ENCODE measurements around the gene NR1H3. TPM values are rescaled to one million over a fixed set of nuclear protein-coding genes. Genes with fewer than 3 reads are reported as not detected.
A peak's percentile ranks its signal among the peaks of the same experiment; 100 is the strongest.

Gene NR1H3
- total RNA-seq, 1 donor from 2014 or later, result 18.5 TPM

DNA sequence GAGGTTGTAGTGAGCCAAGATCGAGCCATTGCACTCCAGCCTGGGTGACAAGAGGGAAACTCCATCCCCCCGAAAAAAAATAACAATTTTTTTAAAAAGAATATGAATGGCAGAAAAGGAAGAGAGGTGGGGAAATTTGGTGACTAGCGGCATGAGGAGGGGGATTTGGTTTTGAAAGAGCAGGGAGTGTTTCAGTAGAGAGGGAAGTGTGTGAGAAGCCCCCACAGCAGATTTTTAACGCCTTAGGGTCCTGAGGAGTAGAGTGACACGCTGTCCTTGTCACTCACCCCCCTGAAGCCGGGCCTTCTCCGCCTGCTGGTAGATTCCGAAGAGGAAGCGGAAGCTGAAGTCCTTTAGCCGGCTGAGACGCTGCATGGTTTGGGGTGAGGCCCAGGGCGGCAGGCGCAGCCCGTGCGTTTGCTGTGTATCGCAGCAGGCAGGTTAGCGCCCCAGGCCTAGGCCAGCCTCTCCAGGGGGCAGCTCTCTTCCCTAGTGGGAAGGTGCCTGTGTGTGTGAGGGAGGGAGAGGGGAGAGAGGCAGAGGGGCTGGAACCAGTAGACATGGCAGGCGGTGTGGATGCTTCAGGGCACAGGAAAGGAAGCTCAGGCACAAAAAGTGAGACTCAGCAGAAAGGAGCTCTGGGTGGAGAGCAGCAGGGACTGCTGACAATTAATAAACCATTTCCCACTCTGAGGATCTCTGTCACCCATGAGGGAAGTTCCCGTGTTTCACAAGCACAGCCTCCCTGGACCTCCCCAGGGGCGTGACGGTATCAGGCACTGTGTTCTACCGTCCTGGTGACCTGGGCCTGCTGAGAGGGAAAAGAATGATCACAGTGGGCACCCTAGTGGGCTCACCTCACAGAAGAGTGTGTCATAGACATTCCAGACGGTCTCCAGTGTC, 13.1 kb upstream of the NR1H3 start:
- peak; percentile 41 for DNase-seq (ENCODE audit: low spot score)

- no peak for DNase-seq (ENCODE audit: low spot score)
These were observed 12.0 kb upstream of the NR1H3 start for GRCh38 chr11:47245611-47246357.

- no peak for DNase-seq (ENCODE audit: low spot score)
These were observed 10.3 kb upstream of the NR1H3 start for GRCh38 chr11:47247502-47247901.

- no peak for DNase-seq (ENCODE audit: low spot score)
These were observed 9.5 kb upstream of the NR1H3 start for GRCh38 chr11:47248304-47248663.

DNA sequence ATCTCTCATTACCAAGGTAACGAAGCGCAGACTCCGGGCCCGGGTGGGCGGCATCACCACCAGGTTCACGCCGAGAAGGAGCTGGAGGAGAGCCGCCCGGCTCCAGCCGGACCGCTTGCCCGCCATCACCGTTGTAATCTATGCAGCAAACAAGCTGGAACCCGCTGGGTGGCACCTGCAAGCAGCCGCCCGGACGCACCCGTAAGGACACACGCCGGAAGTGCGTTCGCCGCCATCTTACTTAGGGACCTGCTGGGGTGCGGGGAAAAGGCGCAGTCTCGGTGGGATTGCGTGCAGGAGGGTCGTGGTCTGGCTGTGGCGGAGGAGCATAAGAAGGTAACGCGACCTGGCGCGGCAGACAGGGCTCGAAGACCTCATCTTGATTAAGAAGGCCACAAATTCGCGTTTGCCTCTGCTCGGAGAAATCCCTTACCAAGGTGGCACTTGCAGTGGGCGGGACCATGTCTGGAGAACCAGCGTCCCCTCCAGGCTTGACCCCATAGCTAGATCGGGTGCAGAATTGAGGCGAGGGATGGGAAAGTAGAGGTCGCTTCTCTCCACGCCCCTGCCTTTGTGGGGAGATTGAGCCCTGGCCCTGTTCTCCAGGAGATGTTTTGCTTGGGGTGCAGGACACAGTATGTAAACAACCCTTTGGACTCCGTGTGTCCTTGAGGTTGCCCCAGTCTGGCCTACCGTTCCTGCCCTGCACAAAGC, 9.0 kb upstream of the NR1H3 start, which contains the start of gene ACP2:
TSS of gene ACP2 (minus strand) at position 151 of the 714 bp plus-strand sequence. CDS start at position 126, 25 bp downstream.
- DNase-seq (ENCODE audit: low spot score), result peak; percentile 92

DNA sequence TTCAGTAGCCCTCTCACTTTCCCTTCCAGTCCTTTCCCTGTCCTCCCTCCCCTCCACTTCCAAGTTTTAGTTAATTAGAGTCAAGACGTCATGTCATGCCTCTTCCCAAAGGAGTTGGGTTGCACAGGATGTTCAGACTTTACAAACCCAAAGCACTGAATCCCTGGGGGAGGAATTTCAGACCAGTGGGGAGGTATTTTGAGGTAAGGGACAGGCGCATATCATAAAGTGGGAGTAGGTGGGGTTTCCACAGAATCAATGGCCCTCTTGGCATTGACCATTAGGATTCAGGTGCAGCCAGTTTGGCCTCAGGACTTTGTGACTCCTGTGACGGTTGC, 8.4 kb upstream of the NR1H3 start:
- DNase-seq (ENCODE audit: low spot score), result no peak

DNA sequence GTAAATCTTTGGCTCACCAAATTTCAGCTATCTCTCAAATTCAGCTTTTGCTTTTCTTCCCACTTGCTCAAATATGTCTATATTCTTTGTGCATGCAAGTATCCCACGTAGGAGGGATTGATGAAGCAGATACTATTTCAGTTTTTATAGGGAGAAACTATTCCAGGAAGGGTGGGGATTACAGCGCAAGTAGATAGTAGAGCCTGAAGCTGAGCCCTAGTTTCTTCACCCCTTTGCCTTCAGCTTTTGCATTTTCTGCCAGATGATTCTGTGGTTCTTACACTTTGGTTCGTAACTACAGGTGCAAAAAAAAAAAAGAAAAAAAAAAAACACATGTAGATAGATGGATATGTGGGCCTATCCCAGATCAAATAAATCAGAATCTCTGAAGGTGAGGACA, 6.0 kb upstream of the NR1H3 start:
- DNase-seq (ENCODE audit: low spot score), result no peak

DNA sequence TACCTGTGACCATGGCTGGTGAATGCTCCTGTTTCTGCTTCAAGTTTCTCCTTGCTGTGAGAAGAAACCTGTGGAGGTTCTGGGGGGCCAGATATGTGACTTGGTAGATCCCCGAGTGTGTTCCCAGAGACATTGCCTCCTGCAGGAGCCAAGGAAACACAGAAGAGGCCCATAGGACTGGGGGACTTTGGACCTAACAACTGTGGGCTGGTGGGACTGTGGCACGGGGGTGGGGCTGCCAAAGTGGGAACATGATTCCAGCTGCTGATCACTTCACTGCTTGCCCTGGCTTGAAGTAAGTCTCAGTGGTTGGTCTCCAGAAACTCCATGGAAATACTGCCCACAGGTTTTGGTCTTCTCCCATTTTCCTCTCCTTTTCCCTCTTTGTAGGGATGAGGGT, 4.1 kb upstream of the NR1H3 start:
- DNase-seq (ENCODE audit: low spot score), result no peak

DNA sequence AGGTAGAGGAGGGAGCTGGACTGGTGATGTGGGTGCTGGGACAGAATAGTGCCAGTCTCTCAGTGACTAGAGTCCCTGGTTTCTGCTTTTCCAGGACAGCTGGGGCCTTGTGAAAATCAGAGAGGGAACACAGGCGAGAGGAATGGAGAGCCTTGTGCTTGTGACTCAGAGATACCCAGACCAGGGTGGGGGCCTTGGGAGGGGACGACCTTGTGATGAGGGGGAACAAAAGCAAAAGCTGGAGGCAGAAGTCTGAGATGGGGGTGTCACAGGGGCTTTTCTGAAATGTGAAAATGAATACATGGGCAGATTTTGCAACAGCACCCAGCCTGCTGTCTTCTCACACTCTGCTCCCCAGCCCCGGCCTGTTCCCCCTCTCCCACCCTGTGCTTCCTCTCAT, 3.4 kb upstream of the NR1H3 start:
- peak; percentile 38 for DNase-seq (ENCODE audit: low spot score)

GRCh38 chr11:47256374-47256773, 1.4 kb upstream of the NR1H3 start:
- no peak for DNase-seq (ENCODE audit: low spot score)

DNA sequence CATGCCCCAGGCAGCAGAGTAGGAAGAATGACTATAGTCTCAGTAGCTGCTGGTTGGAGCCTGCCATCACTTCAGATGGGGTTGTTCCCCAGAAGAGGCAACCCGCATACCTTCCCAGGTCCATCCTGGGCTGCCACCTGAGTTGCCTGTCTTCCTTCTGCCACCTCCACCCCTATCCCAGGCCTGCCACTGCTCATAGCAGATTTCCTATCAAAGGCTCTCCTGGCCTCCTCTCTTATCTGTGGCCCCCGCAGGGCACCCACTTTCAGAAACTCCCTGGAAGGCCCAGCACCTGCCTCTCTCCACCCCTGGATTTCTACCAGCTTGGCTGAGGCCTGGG, 649 bp upstream of the NR1H3 start:
- DNase-seq (ENCODE audit: low spot score), result no peak

DNA sequence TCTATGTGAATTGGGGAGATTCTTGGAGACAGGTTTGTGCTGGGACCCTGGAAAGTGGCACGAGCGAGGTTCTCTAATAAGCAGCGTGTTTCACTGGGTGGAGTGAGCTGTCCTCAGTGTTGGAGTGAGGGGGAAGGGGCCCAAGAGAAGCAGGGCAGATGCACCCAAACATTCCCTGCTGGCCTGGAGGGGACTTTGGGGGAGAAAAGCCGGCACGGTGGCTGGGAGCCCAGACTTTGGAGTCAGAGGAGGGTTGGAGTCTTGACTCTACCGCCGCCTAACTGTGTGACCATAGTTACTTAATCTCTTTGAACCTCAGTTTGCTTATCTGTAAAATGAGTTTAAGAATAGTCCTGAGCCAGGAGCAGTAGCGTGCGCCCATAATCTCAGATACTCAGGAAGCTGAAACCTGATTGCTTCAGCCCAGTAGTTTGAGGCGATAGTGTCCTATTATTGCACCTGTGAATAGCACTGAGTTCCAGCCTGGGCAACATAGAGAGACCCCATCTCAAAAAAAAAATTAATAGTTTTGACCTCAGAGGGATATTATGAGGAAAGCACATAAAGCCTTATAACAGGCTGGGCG, 614 bp downstream of the NR1H3 start:
- no peak for DNase-seq (ENCODE audit: low spot score)

DNA sequence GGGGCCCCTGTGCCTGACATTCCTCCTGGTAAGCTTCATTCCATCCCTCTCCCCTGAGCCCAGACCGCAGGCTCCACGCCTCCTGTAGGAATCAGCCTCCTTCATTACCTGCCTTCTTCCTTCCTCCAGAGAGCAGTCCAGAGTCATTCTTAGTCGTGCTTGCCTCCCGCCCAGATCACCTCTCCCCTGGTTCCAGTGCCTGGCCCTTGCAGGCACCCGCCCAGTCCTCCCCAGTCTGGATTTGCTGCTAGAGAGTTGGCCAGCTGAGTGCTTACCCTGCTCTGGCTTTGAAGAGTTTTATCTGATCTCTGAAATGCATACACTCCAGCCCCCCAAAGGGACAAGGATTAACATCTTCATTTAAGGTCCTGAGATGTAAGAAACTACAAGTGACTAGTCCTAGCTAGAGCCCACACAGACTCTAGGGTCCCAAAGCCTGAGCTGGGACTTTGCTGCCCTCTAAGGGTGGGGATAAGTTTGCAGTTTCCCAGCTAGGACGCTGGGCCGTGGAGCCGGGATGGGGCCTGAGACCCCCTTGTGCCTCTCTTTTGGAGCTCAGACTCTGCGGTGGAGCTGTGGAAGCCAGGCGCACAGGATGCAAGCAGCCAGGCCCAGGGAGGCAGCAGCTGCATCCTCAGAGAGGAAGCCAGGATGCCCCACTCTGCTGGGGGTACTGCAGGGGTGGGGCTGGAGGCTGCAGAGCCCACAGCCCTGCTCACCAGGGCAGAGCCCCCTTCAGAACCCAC, 1.6 kb downstream of the NR1H3 start:
- DNase-seq (ENCODE audit: low spot score), result peak; percentile 32

GRCh38 chr11:47260366-47260765, 2.6 kb downstream of the NR1H3 start:
- no peak for DNase-seq (ENCODE audit: low spot score)

DNA sequence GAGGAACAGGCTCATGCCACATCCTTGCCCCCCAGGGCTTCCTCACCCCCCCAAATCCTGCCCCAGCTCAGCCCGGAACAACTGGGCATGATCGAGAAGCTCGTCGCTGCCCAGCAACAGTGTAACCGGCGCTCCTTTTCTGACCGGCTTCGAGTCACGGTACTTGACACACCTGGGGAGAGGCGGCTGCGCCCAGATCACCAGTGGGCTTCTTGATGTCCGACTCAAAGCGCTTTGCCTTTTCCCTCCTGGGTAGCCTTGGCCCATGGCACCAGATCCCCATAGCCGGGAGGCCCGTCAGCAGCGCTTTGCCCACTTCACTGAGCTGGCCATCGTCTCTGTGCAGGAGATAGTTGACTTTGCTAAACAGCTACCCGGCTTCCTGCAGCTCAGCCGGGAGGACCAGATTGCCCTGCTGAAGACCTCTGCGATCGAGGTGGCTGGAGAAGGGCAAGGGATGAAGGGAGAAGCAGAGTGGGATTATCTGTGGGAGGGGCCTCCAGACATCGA, 3.5 kb downstream of the NR1H3 start:
- no peak for DNase-seq (ENCODE audit: low spot score)

- no peak for DNase-seq (ENCODE audit: low spot score)
These were observed 6.3 kb downstream of the NR1H3 start for GRCh38 chr11:47264119-47264518.

GRCh38 chr11:47264521-47264920, 6.7 kb downstream of the NR1H3 start:
- no peak for DNase-seq (ENCODE audit: low spot score)

- no peak for DNase-seq (ENCODE audit: low spot score)
These were observed 10.1 kb downstream of the NR1H3 start for GRCh38 chr11:47267876-47268275.

DNA sequence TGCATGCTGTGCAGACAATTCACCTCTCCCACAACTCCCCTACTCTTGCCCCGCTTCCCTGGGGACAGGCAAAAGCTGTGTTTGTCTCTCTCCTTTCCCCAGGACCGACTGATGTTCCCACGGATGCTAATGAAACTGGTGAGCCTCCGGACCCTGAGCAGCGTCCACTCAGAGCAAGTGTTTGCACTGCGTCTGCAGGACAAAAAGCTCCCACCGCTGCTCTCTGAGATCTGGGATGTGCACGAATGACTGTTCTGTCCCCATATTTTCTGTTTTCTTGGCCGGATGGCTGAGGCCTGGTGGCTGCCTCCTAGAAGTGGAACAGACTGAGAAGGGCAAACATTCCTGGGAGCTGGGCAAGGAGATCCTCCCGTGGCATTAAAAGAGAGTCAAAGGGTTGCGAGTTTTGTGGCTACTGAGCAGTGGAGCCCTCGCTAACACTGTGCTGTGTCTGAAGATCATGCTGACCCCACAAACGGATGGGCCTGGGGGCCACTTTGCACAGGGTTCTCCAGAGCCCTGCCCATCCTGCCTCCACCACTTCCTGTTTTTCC, 10.7 kb downstream of the NR1H3 start:
- no peak for DNase-seq (ENCODE audit: low spot score)

- DNase-seq (ENCODE audit: low spot score), result peak; percentile 92
These were observed 11.4 kb downstream of the NR1H3 start for GRCh38 chr11:47269002-47269828.

Data from umbilical cord (tissue), 2 donors.